Fibroblast of mammary gland (primary cell): ENCODE results near the gene RRM2.

Experiments used
- DNase-seq: peaks from one replicate; pipeline ENCODE4 v3.0.0-alpha.2; 2010; ENCODE audit warnings: low read depth
- H3K4me3 ChIP-seq: 2 replicates; pipeline ENCODE4 v1.5.1; 2011; ENCODE audit warnings: low read depth, mild to moderate bottlenecking, low read length, moderate library complexity; ENCODE audit not compliant: control insufficient read depth
- CTCF ChIP-seq: conservative IDR thresholded peaks from 2 replicates; pipeline ENCODE4 v1.5.1; 2011; ENCODE audit warnings: low read depth, low read length, inconsistent platforms; ENCODE audit not compliant: control insufficient read depth, insufficient read depth

The RRM2 gene

DNA sequence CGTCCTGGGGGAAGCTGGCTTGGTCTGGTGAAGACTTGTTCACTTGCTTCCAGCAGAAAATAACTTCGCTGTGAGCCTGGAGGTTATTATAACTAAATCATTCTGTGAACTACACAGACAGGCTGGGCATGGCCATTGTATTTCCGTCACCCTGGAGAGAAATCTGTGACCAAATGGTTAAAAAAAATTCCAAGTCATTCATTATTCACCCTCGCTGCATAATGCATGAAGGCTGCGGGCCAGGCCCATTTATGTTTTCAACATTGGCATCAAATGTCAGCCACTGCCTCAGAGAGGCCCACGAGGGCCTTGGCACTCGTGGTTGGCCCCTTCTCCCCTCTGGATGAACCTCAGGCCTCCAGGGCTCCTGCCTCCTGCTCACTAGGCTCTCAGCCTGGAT lies 57.7 kb downstream of the RRM2 start:
- TF ChIP-seq CTCF = no peak
- DNase-seq = no peak
- H3K4me3 ChIP-seq = no peak overlapping the region
